WI38 (cell line): ENCODE measurements around the gene INSYN2A.

Experiments
- H3K4me3 ChIP-seq: 2 replicates; pipeline ENCODE4 v1.5.1; 2011; ENCODE audit warnings: low read depth, mild to moderate bottlenecking, control low read depth, low read length
- TF ChIP-seq, protein P1 (sequence below): IDR thresholded peaks from 2 replicates; pipeline ENCODE4 v1.5.1; 2012; ENCODE audit warnings: low read depth, mild to moderate bottlenecking, control low read depth, low read length

INSYN2A gene

DNA sequence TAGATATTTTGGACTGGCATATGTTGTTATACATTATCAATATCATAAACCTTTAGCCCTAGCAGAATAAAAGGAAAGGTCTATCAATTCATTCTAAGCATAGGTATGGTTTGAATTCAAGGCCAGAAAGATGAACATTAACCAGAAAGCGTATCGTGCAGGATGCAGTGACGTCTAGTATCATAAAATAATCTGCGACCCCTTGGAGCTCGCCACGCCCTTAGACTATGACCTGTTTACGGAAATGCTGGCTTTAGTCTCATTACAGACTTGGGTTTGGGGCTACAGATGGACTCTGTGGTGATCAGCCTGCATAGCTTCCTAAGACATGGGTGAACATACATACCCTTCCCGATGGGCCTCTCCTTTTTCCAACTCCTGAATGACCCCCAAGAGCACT, 21.5 kb downstream of the INSYN2A start:
- TF ChIP-seq, protein P1, sequence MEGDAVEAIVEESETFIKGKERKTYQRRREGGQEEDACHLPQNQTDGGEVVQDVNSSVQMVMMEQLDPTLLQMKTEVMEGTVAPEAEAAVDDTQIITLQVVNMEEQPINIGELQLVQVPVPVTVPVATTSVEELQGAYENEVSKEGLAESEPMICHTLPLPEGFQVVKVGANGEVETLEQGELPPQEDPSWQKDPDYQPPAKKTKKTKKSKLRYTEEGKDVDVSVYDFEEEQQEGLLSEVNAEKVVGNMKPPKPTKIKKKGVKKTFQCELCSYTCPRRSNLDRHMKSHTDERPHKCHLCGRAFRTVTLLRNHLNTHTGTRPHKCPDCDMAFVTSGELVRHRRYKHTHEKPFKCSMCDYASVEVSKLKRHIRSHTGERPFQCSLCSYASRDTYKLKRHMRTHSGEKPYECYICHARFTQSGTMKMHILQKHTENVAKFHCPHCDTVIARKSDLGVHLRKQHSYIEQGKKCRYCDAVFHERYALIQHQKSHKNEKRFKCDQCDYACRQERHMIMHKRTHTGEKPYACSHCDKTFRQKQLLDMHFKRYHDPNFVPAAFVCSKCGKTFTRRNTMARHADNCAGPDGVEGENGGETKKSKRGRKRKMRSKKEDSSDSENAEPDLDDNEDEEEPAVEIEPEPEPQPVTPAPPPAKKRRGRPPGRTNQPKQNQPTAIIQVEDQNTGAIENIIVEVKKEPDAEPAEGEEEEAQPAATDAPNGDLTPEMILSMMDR, result no peak
- H3K4me3 ChIP-seq, result no peak overlapping the region

DNA sequence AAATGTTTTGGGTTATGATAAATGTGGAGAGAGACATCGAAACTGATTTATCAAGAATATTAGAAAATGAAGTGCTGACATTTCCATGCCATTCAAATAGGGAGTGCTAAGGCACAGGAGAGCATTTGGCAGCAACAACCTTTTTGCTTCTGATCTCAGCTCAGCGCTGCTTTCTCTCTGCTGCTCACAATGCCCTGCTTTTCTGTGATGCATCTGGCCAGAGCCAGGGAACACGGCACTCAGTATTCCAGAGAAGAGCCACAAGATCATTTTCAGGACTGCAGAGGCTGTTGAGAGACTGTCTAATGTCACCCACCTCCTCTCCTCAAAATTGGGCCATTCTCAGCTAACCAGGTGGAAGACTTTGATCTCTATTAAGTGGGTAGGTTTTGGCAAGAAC, 28.1 kb downstream of the INSYN2A start:
- H3K4me3 ChIP-seq, result no peak overlapping the region
- TF ChIP-seq, protein P1, result no peak

DNA sequence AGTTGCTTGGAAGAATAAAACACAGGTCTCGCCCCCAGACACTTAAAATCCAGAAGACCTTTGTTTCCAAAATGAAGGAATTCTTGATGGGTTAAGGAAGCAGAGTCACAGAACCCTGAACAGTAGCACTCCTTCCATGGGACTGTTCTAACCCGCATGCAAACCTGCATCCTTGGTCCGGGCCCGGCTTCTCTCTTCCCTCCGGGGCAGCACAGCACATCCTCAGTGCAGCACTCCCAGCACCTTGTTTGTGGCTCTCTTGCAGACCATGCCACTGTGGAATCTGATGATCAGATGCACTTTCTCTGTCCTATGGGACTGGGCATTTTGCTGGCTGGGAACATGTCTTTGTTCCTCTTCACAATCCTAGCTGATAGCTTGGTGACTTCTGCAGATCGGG, 33.5 kb downstream of the INSYN2A start:
- H3K4me3 ChIP-seq, result no peak overlapping the region
- TF ChIP-seq, protein P1, result no peak

DNA sequence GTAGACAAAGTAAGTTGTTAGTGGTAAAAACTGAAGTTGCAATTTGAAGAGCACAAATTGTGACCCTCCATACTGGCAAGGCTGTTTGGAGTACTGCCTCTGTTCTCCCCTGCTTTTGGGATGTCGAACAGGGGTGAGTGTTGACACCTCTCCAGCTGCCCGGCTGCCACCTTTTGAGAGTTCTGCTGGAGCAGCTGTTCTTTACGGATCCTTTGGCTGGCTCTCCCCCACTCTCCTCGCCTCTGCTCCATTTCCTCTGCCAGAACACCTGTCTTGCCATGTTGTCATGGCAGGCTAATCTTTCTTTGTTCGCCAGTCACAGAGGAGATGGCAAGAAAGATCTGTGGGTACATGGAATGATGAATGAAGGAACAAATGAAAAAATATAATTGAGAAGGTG, 34.9 kb downstream of the INSYN2A start:
- TF ChIP-seq, protein P1, result no peak

DNA sequence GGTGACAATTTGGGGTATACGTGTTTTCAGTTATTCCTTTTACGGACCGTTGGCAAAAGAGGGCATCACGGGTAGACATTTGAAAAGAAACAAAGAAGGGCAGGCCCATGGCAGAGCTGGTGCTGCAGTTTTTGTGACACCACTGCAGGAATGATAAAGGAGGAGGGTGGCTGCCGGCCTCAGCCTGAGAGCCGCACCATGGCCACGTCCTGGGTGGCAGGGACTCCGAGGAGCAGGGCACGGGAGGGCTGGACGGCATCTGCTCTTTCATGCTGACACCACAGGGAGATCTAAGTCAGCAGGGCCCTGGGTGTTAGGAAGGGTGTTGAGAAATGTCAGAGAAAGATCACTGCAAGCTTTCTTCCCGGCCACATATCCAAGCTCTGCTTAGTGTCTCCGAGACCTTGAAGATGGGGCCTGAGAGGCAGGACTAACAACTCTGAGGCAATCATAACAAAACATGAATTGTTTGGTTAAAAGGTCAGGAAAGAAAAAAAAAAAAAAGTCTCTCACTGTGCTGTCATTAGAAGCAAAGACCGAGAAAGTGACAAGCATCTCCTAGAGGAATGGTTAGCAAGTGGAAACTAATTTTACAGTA, 36.6 kb downstream of the INSYN2A start:
- no peak overlapping the region for H3K4me3 ChIP-seq
- TF ChIP-seq, protein P1, result no peak

More for the DNA sequence above, 34.9 kb downstream of the INSYN2A start:
- H3K4me3 ChIP-seq, result no peak overlapping the region

DNA sequence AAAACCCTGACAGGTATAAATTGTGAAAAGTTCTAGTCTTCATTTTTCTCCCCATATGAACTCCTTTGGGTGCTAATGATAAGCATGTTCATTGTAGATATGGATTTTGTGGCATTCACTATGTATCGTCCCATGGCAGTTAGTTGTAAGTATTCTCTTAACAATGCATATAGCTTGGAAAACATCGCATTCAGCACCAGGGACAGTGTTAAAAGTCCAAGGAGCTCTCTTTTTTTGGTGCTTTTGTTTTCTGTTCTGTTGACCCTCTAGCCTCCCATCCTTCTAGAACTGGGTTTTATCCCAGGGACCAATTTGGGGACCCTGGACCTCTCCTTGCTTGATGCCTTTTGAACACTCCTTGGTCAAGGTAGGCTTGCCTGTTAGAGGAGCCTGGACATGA, 37.7 kb downstream of the INSYN2A start:
- H3K4me3 ChIP-seq, result no peak overlapping the region
- TF ChIP-seq, protein P1, result no peak

DNA sequence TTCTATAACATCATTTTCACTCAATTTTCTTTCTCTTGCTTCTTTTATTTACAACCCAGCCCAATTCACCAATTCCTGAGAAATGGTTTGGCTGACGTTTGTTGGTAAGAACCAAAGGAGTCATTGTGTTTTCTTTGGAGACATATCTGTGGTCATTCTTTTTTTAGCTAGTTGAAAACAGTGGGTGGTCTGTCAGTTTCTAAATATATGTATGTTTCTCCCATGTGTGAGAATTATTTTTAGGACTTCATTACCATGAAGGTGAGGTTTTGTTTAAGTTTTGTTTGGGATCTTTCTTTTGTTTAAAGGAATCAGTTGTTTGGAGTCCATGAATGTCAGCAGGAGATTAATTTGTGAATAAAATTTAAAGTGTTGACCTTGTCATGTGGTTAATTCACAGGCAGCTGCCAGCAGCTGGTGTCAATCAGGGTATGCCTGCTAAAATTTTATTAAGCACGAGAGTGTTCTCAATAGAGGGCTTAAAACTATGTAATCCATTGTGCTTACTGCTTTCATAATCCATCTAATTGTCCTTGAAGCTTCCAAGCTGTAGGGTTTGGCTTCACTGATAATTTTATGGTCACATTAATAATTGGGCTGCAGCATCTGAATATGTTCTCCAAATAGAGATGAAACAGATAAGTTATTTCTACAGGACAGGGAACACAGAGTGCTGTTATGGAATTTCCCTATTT, 38.7 kb downstream of the INSYN2A start:
- no peak overlapping the region for H3K4me3 ChIP-seq
- TF ChIP-seq, protein P1, result no peak
